Cardiac muscle cell (in vitro differentiated cells and primary cell): ENCODE measurements around the gene SND1. TPM values are rescaled to one million over a fixed set of nuclear protein-coding genes. Genes with fewer than 3 reads are reported as not detected.

ENCODE experiments used
- DNase-seq, 2 donors: peaks; one replicate each; pipeline versions ENCODE4 v3.0.0 to v3.0.0-alpha.2; 2010 to 2017; ENCODE audit warnings: low read depth in 1 of 2, low spot score in 1 of 2
- H3K27ac ChIP-seq: fragments of 200-600 bp; sonication (generic); 2 replicates; pipeline ENCODE4 v1.5.1; 2016
- H3K27me3 ChIP-seq: fragments of 200-600 bp; sonication (generic); 2 replicates; pipeline ENCODE4 v1.6.0; 2016; ENCODE audit warnings: control low read depth
- H3K36me3 ChIP-seq: fragments of 200-600 bp; sonication (generic); 2 replicates; pipeline ENCODE4 v1.5.1; 2016; ENCODE audit warnings: control low read depth
- H3K4me1 ChIP-seq: fragments of 200-600 bp; sonication (generic); 2 replicates; pipeline ENCODE4 v1.8.1; 2017; ENCODE audit warnings: low read depth, mild to moderate bottlenecking, mixed run types
- H3K4me3 ChIP-seq: fragments of 200-600 bp; sonication (generic); 2 replicates; pipeline ENCODE4 v1.5.1; 2016; ENCODE audit warnings: mild to moderate bottlenecking
- H3K9me3 ChIP-seq: fragments of 200-600 bp; sonication (generic); 2 replicates; pipeline ENCODE4 v1.5.1; 2017; ENCODE audit warnings: low read depth, mild to moderate bottlenecking, control low read depth
- CTCF ChIP-seq: IDR thresholded peaks from 2 replicates; pipeline ENCODE4 v1.5.1; 2012; ENCODE audit warnings: low read depth, mild to moderate bottlenecking, low read length
- polyA plus RNA-seq: library from polyadenylated mRNA; unstranded; fragments of >200 nt; fragmentation: Nextera tagmentation; extraction: Ambion mirVana; gene quantifications from 2 replicates; pipeline ENCODE4 v1.2.1, GENCODE V29; 2016
- total RNA-seq: library from RNA; depleted of rRNA; stranded (reverse); fragments of >200 nt; gene quantifications from 2 replicates; pipeline ENCODE4 v1.2.3, GENCODE V29; 2016

Gene SND1
- total and polyA plus RNA-seq, 2 experiments from 2014 or later: 114 to 172 TPM

DNA sequence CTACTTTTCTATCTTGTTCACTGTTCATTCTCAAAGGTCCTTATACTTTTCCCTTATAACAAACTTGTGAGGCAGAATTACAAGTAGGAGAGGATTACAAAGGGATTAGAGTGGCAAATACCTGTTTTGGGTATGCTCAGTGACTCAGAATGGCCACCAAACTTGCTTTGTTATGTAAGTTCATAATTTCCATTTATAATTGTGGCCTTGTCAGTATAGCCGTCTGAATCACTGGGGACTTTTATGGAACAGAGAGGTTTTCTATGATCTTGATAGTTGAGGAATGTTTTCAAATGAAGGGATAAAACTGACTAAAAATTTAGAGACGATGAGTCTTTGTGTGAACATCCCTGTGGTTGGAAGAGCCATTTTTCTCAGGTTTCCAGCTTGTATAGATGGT, 116.2 kb downstream of the SND1 start:
- Histone ChIP-seq H3K4me1 (no peaks in the 10 kb centered on the region), H3K27me3 (no peaks in the 10 kb centered on the region), H3K36me3 (no peaks in the 10 kb centered on the region), H3K4me3 (no peak overlapping the region), H3K9me3 (no peaks in the 10 kb centered on the region), H3K27ac (no peak overlapping the region)
- no peak for TF ChIP-seq CTCF
- no peak for DNase-seq

DNA sequence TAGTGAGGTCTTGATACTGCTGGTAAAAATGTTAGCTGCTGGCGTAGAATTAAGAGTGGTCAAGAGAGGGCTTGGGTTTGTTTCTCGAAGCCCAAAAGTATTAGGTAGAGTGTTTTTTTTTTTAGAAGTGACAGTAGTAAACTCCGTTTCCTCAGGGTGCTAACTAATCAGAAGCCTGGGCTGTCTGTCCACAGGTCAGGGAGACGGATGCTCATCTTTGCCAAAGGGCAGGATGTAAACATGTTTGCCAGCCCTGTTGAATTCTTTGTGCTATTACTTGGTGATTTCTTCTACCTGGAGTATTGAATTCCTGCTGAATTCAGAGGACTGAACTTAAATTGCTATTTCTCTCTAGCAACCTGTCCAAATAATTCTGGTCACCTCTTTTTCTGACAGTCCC, 117.1 kb downstream of the SND1 start:
- no peaks in the 10 kb centered on the region for H3K36me3 ChIP-seq
- no peak overlapping the region for H3K27ac ChIP-seq

DNA sequence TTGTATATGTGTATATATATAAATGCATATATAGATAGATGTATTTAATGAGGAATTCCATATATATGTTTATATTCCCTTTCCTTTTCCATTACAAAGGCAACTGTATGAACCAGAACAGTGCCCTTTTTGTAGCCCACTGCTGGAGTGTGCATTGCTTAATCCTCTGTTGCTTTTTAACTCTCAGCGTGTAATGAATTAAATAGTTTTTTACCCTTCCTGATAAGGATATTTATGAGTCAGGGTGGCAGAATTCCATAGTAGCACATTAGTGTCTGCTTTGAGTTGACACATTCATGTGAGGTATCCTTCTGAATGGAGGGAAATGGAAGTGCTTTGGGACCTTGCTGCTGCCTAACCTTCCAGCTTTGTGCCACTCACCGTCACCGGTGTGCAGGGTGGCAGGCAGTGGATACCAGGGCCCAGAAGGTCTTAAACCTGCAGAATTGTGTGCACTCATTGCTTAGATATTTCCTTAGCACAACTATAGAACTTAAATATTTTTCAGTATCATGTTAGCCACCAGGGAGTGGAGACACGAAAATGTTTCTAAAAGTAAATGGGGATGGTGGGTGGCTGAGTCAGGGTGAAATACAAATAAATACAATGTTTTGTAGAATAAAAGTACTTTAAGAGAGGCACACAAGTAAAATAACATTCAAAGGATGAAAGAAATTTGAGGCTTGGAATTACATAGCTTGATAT, 117.9 kb downstream of the SND1 start:
- H3K4me3 ChIP-seq: no peak overlapping the region
- DNase-seq: peak in 1 of 2 donors; percentile 71
- no peaks in the 10 kb centered on the region for H3K27me3 ChIP-seq
- H3K36me3 ChIP-seq: no peaks in the 10 kb centered on the region
- no peak for TF ChIP-seq CTCF
- no peak overlapping the region for H3K27ac ChIP-seq
- no peaks in the 10 kb centered on the region for H3K9me3 ChIP-seq
- H3K4me1 ChIP-seq: no peaks in the 10 kb centered on the region

More for the DNA sequence above, 117.1 kb downstream of the SND1 start:
- H3K9me3 ChIP-seq: no peaks in the 10 kb centered on the region
- no peaks in the 10 kb centered on the region for H3K27me3 ChIP-seq
- DNase-seq: no peak
- H3K4me1 ChIP-seq: no peaks in the 10 kb centered on the region
- TF ChIP-seq CTCF: no peak
- no peak overlapping the region for H3K4me3 ChIP-seq

DNA sequence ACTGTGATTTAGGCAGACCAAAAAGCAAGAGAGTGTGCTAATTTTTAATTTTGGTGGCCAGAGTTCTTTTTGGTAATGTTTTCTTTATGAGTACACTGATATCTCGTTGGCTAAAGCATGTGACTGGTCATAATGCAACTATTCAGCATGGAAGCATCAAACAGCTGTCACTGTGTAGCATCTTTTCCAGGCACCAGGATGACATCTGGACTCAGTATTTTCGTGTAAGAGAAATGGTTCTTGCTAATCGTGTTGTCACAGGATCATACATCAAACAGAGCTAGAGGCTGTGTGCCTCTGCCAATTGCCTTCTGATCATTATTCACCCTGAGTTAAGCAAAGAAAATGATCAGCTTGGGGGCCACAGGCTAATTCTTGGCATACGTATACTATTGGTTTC, 118.9 kb downstream of the SND1 start:
- peaks cover 7% of the 10 kb centered on the region for H3K4me1 ChIP-seq
- no peaks in the 10 kb centered on the region for H3K9me3 ChIP-seq
- H3K4me3 ChIP-seq: no peak overlapping the region
- no peaks in the 10 kb centered on the region for H3K27me3 ChIP-seq
- no peaks in the 10 kb centered on the region for H3K36me3 ChIP-seq
- peak in 1 of 2 donors; percentile 32 for DNase-seq
- TF ChIP-seq CTCF: no peak
- H3K27ac ChIP-seq: no peak overlapping the region

DNA sequence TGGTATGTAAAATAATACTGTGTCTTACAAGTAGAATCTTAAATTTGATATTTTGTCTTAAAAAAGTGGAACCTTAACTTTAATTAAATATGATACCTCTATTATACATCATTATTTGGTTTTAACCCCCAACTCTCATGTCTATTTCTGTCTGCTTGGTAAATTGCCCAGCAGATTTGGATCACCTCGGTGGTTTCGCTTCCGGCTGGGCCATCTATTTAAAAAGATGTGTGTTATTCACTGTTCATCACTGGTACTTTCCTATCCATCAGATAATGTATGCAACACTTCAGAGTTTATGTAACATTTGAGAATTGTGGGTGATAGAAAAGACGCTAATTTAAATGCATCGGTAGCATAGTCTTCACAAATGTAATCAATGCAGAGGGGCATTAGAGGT, 119.7 kb downstream of the SND1 start:
- Histone ChIP-seq H3K9me3 (no peaks in the 10 kb centered on the region), H3K4me1 (peaks cover 8% of the 10 kb centered on the region), H3K27ac (no peak overlapping the region), H3K36me3 (no peaks in the 10 kb centered on the region), H3K27me3 (no peaks in the 10 kb centered on the region), H3K4me3 (no peak overlapping the region)
- DNase-seq: no peak
- TF ChIP-seq CTCF: no peak
